Naive thymus-derived CD8-positive, alpha-beta T cell (primary cell): ENCODE results near the gene CDH8. TPM values are rescaled to one million over a fixed set of nuclear protein-coding genes. Genes with fewer than 3 reads are reported as not detected.

ENCODE experiments used
- ATAC-seq, 2 donors: fragments of 150-1000 bp; cut with Tn5 transposase in 1 of 2; sonication (Bioruptor Pico), chemical (Tn5 transposase) in 1 of 2; 1 replicate in 1 of 2; 2 replicates in 1 of 2; pipeline ENCODE4 v1.10.0; 2021; ENCODE audit warnings: mild to moderate bottlenecking in 2 of 2, moderate library complexity in 2 of 2
- POLR2A ChIA-PET: fragments of 350-600 bp; sonication (Branson Sonifier 250); formaldehyde crosslinking; loops from one replicate; lab custom pipeline; 2021; ENCODE audit warnings: antibody characterized with exemption; lab: Charles Lee
- DNase-seq, 10 donors: peaks; one replicate each; pipeline versions ENCODE4 v3.0.0 to v3.0.0-alpha.2; 2020 to 2022
- H3K27ac Mint-ChIP-seq, 10 donors: one replicate each; pipeline ENCODE4 v1.8.0; 2020 to 2022; ENCODE audit warnings: mild to moderate bottlenecking in 10 of 10, mixed read lengths in 10 of 10, moderate library complexity in 4 of 10, inconsistent platforms in 1 of 10
- H3K27me3 Mint-ChIP-seq, 5 donors: one replicate each; pipeline ENCODE4 v1.8.0; 2021 to 2022; ENCODE audit warnings: mixed read lengths in 5 of 5
- H3K36me3 Mint-ChIP-seq, 3 donors: one replicate each; pipeline ENCODE4 v1.8.0; 2020 to 2022; ENCODE audit warnings: mixed read lengths in 3 of 3, mild to moderate bottlenecking in 2 of 3, inconsistent platforms in 1 of 3
- H3K4me1 Mint-ChIP-seq, 4 donors: one replicate each; pipeline ENCODE4 v1.8.0; 2021 to 2022; ENCODE audit warnings: mixed read lengths in 4 of 4
- H3K4me3 Mint-ChIP-seq, 10 donors: one replicate each; pipeline ENCODE4 v1.8.0; 2020 to 2022; ENCODE audit warnings: mild to moderate bottlenecking in 10 of 10, mixed read lengths in 10 of 10, moderate library complexity in 6 of 10, inconsistent platforms in 1 of 10
- H3K9me3 Mint-ChIP-seq, 9 donors: one replicate each; pipeline ENCODE4 v1.8.0; 2020 to 2022; ENCODE audit warnings: mixed read lengths in 9 of 9, mild to moderate bottlenecking in 3 of 9, inconsistent platforms in 1 of 9, moderate library complexity in 1 of 9
- polyA plus RNA-seq, 3 donors: library from polyadenylated mRNA; unstranded; fragments of 300-500 nt; fragmentation: Illumina TruSeq; gene quantifications; one replicate each; pipeline ENCODE4 v1.2.3, GENCODE V29; 2021
- total RNA-seq, 8 experiments: library from RNA in 2 of 8; stranded (reverse) in 2 of 8; gene quantifications; one replicate each; pipeline ENCODE4 v1.2.3 and lab custom pipeline; 2021 to 2026

The CDH8 gene
- total RNA-seq (under 1 TPM in 1 of 2 experiments, not detected in 1; 0.80 TPM), polyA plus RNA-seq (not detected), total RNA-seq (lab: John Stamatoyannopoulos, UW) (0 to 0.26 (median 0.08) reads per million in 6 experiments)

- peaks cover 0 to 6% (median 0%) of the 10 kb centered on the region in 3 donors for H3K36me3 Mint-ChIP-seq
- ATAC-seq (no peak), DNase-seq (no peak)
- H3K27ac Mint-ChIP-seq, result no peak within 1 kb of the TSS
- no peaks in the 10 kb centered on the region for H3K4me1 Mint-ChIP-seq
- POLR2A ChIA-PET, result no interaction called here
- H3K27me3 Mint-ChIP-seq, result peaks cover 12 to 44% (median 26%) of the 10 kb centered on the region in 5 donors
- no peak within 1 kb of the TSS for H3K4me3 Mint-ChIP-seq
- H3K9me3 Mint-ChIP-seq, result peaks cover 2 to 24% (median 10%) of the 10 kb centered on the region in 9 donors
Measured at GRCh38 chr16:62036101-62036801, at the start of gene CDH8. CDH8 (minus strand) TSS chr16:62036438; CDS start chr16:62021403, 15,035 bp downstream.

DNA sequence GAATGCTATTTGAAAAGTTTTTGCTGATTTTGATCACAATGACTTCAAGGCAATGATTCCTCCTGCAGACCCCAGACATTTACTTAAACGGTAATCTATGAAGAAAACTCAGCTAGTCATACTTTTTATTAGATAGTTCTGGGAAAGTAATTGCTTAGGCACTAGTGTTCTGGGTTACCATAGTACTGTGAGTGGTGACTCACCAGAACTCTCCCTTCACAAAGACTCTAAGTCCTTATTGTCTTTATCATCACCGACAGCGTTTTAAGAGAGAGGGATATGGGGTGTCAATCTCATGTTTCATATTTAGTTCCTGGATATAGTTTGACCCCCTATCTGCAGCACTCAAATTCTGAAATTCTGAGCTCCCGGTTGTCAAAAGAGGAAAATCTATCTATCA lies 43.0 kb upstream of the CDH8 start:
- Mint-ChIP-seq H3K9me3 (peaks cover 0 to 25% (median 10%) of the 10 kb centered on the region in 9 donors), H3K36me3 (no peaks in the 10 kb centered on the region), H3K27ac (no peak overlapping the region), H3K4me1 (no peaks in the 10 kb centered on the region), H3K27me3 (no peaks in the 10 kb centered on the region), H3K4me3 (no peak overlapping the region)
- DNase-seq (no peak), ATAC-seq (no peak)
- POLR2A ChIA-PET, result no interaction called here

DNA sequence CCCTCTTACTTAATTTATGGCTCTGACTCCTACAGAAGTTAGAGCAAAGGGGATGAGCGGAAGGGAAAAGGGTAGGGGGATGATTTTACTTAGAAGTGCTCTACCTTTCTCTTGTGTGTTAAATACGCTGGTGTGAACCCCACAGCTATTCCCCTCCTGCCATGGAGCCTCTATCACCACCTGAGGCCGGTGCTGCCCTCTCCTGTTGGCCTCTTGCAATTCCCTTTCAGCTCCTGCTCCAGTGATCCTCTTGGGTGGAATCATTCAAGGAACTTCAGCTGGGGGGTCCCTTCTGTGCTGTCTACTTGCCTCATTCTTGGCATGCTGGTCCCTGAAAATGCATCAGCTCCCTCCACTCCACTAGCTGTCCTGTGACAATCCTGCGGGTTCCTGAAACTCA lies 41.8 kb upstream of the CDH8 start:
- H3K27ac Mint-ChIP-seq, result no peak overlapping the region
- no peaks in the 10 kb centered on the region for H3K36me3 Mint-ChIP-seq
- no peak for ATAC-seq
- no peak overlapping the region for H3K4me3 Mint-ChIP-seq
- H3K9me3 Mint-ChIP-seq, result peaks cover 5 to 31% (median 14%) of the 10 kb centered on the region in 9 donors
- no peaks in the 10 kb centered on the region for H3K27me3 Mint-ChIP-seq
- POLR2A ChIA-PET, result no interaction called here
- DNase-seq, result no peak
- no peaks in the 10 kb centered on the region for H3K4me1 Mint-ChIP-seq

GRCh38 chr16:62076886-62077285 lies 40.6 kb upstream of the CDH8 start:
- no peaks in the 10 kb centered on the region for H3K36me3 Mint-ChIP-seq
- peaks cover 7 to 33% (median 12%) of the 10 kb centered on the region in 9 donors for H3K9me3 Mint-ChIP-seq

GRCh38 chr16:62068747-62069146 lies 32.5 kb upstream of the CDH8 start:
- no peaks in the 10 kb centered on the region for H3K36me3 Mint-ChIP-seq
- no peak overlapping the region for H3K4me3 Mint-ChIP-seq
- no peak for DNase-seq
- no peak for ATAC-seq
- no peaks in the 10 kb centered on the region for H3K4me1 Mint-ChIP-seq
- POLR2A ChIA-PET, result no interaction called here
- no peak overlapping the region for H3K27ac Mint-ChIP-seq
- H3K9me3 Mint-ChIP-seq, result peaks cover 4 to 30% (median 14%) of the 10 kb centered on the region in 9 donors
- no peaks in the 10 kb centered on the region for H3K27me3 Mint-ChIP-seq

More at GRCh38 chr16:62076886-62077285, 40.6 kb upstream of the CDH8 start:
- Mint-ChIP-seq H3K27ac (no peak overlapping the region), H3K4me3 (no peak overlapping the region), H3K27me3 (no peaks in the 10 kb centered on the region), H3K4me1 (no peaks in the 10 kb centered on the region)
- DNase-seq, result no peak
- no peak for ATAC-seq
- POLR2A ChIA-PET, result no interaction called here

DNA sequence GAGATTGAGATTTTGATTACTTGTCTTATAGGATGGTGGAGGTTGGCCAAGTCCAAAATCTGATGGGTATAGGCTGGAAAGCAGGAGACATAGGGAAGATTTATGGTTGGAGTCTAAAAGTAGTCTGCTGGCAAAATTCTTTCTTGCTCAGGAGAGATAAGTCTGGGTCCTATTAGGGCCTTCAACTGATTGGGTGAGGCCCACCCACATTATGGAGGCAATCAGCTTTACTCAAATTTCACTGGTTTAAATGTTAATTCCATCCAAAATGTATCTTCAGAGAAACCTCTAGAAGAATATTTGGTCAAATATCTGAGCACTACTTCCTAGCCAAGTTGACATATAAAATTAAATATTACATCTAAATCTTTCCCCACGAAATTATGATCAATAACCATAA lies 31.7 kb upstream of the CDH8 start:
- Mint-ChIP-seq H3K4me3 (no peak overlapping the region), H3K27me3 (no peaks in the 10 kb centered on the region), H3K27ac (no peak overlapping the region), H3K4me1 (no peaks in the 10 kb centered on the region), H3K36me3 (no peaks in the 10 kb centered on the region), H3K9me3 (peaks cover 4 to 27% (median 13%) of the 10 kb centered on the region in 9 donors)
- POLR2A ChIA-PET, result no interaction called here
- ATAC-seq, result no peak
- no peak for DNase-seq

DNA sequence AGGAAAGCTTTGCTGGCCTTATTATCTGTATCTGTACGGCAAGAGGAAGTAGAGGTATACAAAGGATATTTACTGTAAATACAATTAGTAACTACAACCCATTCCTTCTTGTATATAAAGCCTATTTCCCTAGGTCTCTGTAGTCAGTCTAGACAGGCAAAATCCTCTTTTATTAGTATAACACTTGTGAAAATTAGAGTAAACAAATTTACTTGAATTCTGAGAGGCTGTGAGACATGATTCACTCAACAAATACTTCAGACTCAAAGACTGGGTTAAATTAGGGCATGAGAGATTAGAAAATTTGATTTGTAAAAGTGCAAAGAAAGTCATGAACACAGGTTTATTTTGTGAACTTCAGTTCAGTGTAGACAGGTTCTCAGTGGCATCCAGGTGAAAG lies 30.9 kb upstream of the CDH8 start:
- H3K4me1 Mint-ChIP-seq, result no peaks in the 10 kb centered on the region
- H3K9me3 Mint-ChIP-seq, result peaks cover 0 to 27% (median 11%) of the 10 kb centered on the region in 9 donors
- H3K4me3 Mint-ChIP-seq, result no peak overlapping the region
- no peaks in the 10 kb centered on the region for H3K36me3 Mint-ChIP-seq
- ATAC-seq, result no peak
- POLR2A ChIA-PET, result no interaction called here
- H3K27ac Mint-ChIP-seq, result no peak overlapping the region
- no peak for DNase-seq
- no peaks in the 10 kb centered on the region for H3K27me3 Mint-ChIP-seq

DNA sequence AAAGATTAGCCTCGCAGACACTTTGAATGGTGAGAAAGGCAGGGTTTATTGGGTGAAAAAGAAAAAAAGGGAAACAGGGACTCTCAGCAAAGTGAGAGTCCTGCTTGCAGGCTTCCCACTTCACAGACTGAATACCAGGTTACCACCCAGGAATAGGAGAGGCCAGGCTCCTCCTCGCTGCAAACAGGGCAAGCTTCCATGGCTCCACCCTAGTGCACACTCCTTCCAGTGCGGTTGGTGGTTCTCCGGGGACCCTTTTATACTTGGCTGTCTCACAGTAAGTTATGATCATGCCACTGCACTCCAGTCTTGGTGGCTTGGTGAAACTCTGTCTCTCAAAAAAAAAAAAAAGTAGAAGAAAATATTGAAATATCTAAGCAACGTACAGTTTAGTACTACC lies 30.5 kb upstream of the CDH8 start:
- no peak for ATAC-seq
- DNase-seq, result no peak
- POLR2A ChIA-PET, result no interaction called here
- H3K9me3 Mint-ChIP-seq, result peaks cover 0 to 27% (median 11%) of the 10 kb centered on the region in 9 donors
- no peaks in the 10 kb centered on the region for H3K27me3 Mint-ChIP-seq
- no peak overlapping the region for H3K27ac Mint-ChIP-seq
- H3K4me1 Mint-ChIP-seq, result no peaks in the 10 kb centered on the region
- no peak overlapping the region for H3K4me3 Mint-ChIP-seq
- no peaks in the 10 kb centered on the region for H3K36me3 Mint-ChIP-seq

GRCh38 chr16:62064173-62064572 lies 27.9 kb upstream of the CDH8 start:
- no peak overlapping the region for H3K4me3 Mint-ChIP-seq
- DNase-seq, result no peak
- POLR2A ChIA-PET, result no interaction called here
- H3K4me1 Mint-ChIP-seq, result no peaks in the 10 kb centered on the region
- no peak overlapping the region for H3K27ac Mint-ChIP-seq
- peaks cover 0 to 31% (median 9%) of the 10 kb centered on the region in 9 donors for H3K9me3 Mint-ChIP-seq
- no peak for ATAC-seq
- H3K27me3 Mint-ChIP-seq, result no peaks in the 10 kb centered on the region
- peaks cover 0 to 5% (median 0%) of the 10 kb centered on the region in 3 donors for H3K36me3 Mint-ChIP-seq

- POLR2A ChIA-PET, result no interaction called here
- no peak for DNase-seq
- H3K4me3 Mint-ChIP-seq, result no peak overlapping the region
- peaks cover 0 to 39% (median 15%) of the 10 kb centered on the region in 9 donors for H3K9me3 Mint-ChIP-seq
- no peaks in the 10 kb centered on the region for H3K27me3 Mint-ChIP-seq
- H3K4me1 Mint-ChIP-seq, result no peaks in the 10 kb centered on the region
- ATAC-seq, result no peak
- peaks cover 0 to 9% (median 0%) of the 10 kb centered on the region in 3 donors for H3K36me3 Mint-ChIP-seq
- no peak overlapping the region for H3K27ac Mint-ChIP-seq
Measured at GRCh38 chr16:62060089-62060488, 23.9 kb upstream of the CDH8 start.

DNA sequence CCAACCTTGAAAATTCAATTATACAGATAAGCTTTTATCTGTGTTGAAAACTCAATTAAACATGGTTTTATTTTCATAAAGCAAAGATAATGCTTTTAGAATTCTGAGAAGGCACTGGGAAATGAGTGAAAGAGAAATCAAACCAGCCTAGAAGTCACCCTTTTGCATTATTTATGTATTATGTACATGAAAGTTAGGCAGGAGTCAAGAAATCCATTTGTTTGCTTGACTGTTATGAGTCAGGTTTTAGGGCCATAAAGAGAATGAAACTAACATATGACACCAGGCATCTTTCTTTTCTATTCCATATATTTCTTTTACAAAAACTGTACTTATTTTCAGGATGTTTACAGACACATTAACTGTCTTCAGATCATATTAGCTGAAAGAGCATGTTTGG lies 23.3 kb upstream of the CDH8 start:
- H3K4me3 Mint-ChIP-seq, result no peak overlapping the region
- H3K9me3 Mint-ChIP-seq, result peaks cover 0 to 44% (median 15%) of the 10 kb centered on the region in 9 donors
- no peak for DNase-seq
- H3K36me3 Mint-ChIP-seq, result peaks cover 0 to 9% (median 0%) of the 10 kb centered on the region in 3 donors
- ATAC-seq, result no peak
- no peaks in the 10 kb centered on the region for H3K27me3 Mint-ChIP-seq
- H3K27ac Mint-ChIP-seq, result no peak overlapping the region
- H3K4me1 Mint-ChIP-seq, result no peaks in the 10 kb centered on the region
- POLR2A ChIA-PET, result no interaction called here

GRCh38 chr16:62058412-62058811 lies 22.2 kb upstream of the CDH8 start:
- peaks cover 2 to 44% (median 15%) of the 10 kb centered on the region in 9 donors for H3K9me3 Mint-ChIP-seq
- no peak overlapping the region for H3K4me3 Mint-ChIP-seq
- H3K36me3 Mint-ChIP-seq, result peaks cover 0 to 9% (median 0%) of the 10 kb centered on the region in 3 donors
- POLR2A ChIA-PET, result no interaction called here
- ATAC-seq (no peak), DNase-seq (no peak)
- H3K27ac Mint-ChIP-seq, result no peak overlapping the region
- H3K27me3 Mint-ChIP-seq, result no peaks in the 10 kb centered on the region
- H3K4me1 Mint-ChIP-seq, result no peaks in the 10 kb centered on the region

GRCh38 chr16:62051942-62052341 lies 15.7 kb upstream of the CDH8 start:
- DNase-seq, result no peak
- H3K4me1 Mint-ChIP-seq, result no peaks in the 10 kb centered on the region
- POLR2A ChIA-PET, result no interaction called here
- no peak overlapping the region for H3K27ac Mint-ChIP-seq
- no peak overlapping the region for H3K4me3 Mint-ChIP-seq
- peaks cover 0 to 4% (median 0%) of the 10 kb centered on the region in 3 donors for H3K36me3 Mint-ChIP-seq
- H3K27me3 Mint-ChIP-seq, result no peaks in the 10 kb centered on the region
- peaks cover 6 to 49% (median 9%) of the 10 kb centered on the region in 9 donors for H3K9me3 Mint-ChIP-seq
- ATAC-seq, result no peak
